Stimulated activated CD8-positive, alpha-beta memory T cell treated with anti-CD3 and anti-CD28 coated beads, Interleukin-12 subunit alpha, Interleukin-12 subunit beta, amount 100 ng/mL, for 1 hour (primary cell): ENCODE measurements around the gene OR2L8.

Experiments used
- DNase-seq: peaks from one replicate; pipeline ENCODE4 v3.0.0-alpha.2; 2020; ENCODE audit warnings: low read depth

Gene OR2L8

GRCh38 chr1:247992986-247993385 is 44.3 kb downstream of the OR2L8 start:
- no peak for DNase-seq

GRCh38 chr1:247998811-247999210 is 50.2 kb downstream of the OR2L8 start:
- DNase-seq: no peak
